ENCODE data around the gene MPL.

The MPL gene

GRCh38 chr1:43296207-43296606 lies 41.4 kb upstream of the MPL start:
- no peak for DNase-seq (ENCODE audit: low read depth, low spot score)
- no peak for TF ChIP-seq EZH2 (IDR thresholded peaks at IDR 0.05)
- no peak for TF ChIP-seq FOXP2 (optimal IDR thresholded peaks at IDR 0.05; ENCODE audit: control extremely low read depth, extremely low read length, insufficient read depth)
- no peak for TF ChIP-seq POLR2AphosphoS5 (IDR thresholded peaks at IDR 0.05; ENCODE audit: borderline replicate concordance, low read depth, low read length)
- H3K9ac ChIP-seq (ENCODE audit: insufficient read length): no peak overlapping the region
- no peaks in the 10 kb centered on the region for H3K36me3 ChIP-seq (ENCODE audit: insufficient read depth, low read length)
- H3K27ac ChIP-seq: no peak overlapping the region
- no peaks in the 10 kb centered on the region for H3K9me3 ChIP-seq (ENCODE audit: low read depth, low read length)
- H3K4me3 ChIP-seq: no peak overlapping the region

- Histone ChIP-seq H3K36me3 (ENCODE audit: insufficient read depth, low read length) (no peaks in the 10 kb centered on the region), H3K4me3 (no peak overlapping the region), H3K9me3 (ENCODE audit: low read depth, low read length) (no peaks in the 10 kb centered on the region), H3K9ac (ENCODE audit: insufficient read length) (no peak overlapping the region), H3K27ac (no peak overlapping the region)
- no peak for DNase-seq (ENCODE audit: low read depth, low spot score)
- TF ChIP-seq EZH2 (IDR thresholded peaks at IDR 0.05) (no peak), FOXP2 (optimal IDR thresholded peaks at IDR 0.05; ENCODE audit: control extremely low read depth, extremely low read length, insufficient read depth) (no peak), POLR2AphosphoS5 (IDR thresholded peaks at IDR 0.05; ENCODE audit: borderline replicate concordance, low read depth, low read length) (no peak)
Observed at GRCh38 chr1:43298055-43298454, 39.6 kb upstream of the MPL start.

- Histone ChIP-seq H3K27ac (no peak overlapping the region), H3K36me3 (ENCODE audit: insufficient read depth, low read length) (no peaks in the 10 kb centered on the region), H3K9me3 (ENCODE audit: low read depth, low read length) (no peaks in the 10 kb centered on the region), H3K9ac (ENCODE audit: insufficient read length) (no peak overlapping the region), H3K4me3 (no peak overlapping the region)
- TF ChIP-seq POLR2AphosphoS5 (IDR thresholded peaks at IDR 0.05; ENCODE audit: borderline replicate concordance, low read depth, low read length): no peak
- no peak for TF ChIP-seq FOXP2 (optimal IDR thresholded peaks at IDR 0.05; ENCODE audit: control extremely low read depth, extremely low read length, insufficient read depth)
- no peak for DNase-seq (ENCODE audit: low read depth, low spot score)
Observed at GRCh38 chr1:43299101-43299500, 38.5 kb upstream of the MPL start.

- Histone ChIP-seq H3K9me3 (ENCODE audit: low read depth, low read length) (no peaks in the 10 kb centered on the region), H3K36me3 (ENCODE audit: insufficient read depth, low read length) (no peaks in the 10 kb centered on the region), H3K4me3 (no peak within 1 kb of the TSS), H3K27ac (no peak within 1 kb of the TSS), H3K9ac (ENCODE audit: insufficient read length) (no peak within 1 kb of the TSS)
- TF ChIP-seq FOXP2 (optimal IDR thresholded peaks at IDR 0.05; ENCODE audit: control extremely low read depth, extremely low read length, insufficient read depth) (no peak), EZH2 (IDR thresholded peaks at IDR 0.05) (no peak), POLR2AphosphoS5 (IDR thresholded peaks at IDR 0.05; ENCODE audit: borderline replicate concordance, low read depth, low read length) (no peak)
- DNase-seq (ENCODE audit: low read depth, low spot score): no peak
Observed at GRCh38 chr1:43300378-43301094, 37.1 kb upstream of the MPL start, which contains the start of gene TIE1. TSS of gene TIE1 (plus strand) at chr1:43300982. CDS start at chr1:43301072, 90 bp downstream.

GRCh38 chr1:43302201-43302600 lies 35.4 kb upstream of the MPL start:
- Histone ChIP-seq H3K36me3 (ENCODE audit: insufficient read depth, low read length) (no peaks in the 10 kb centered on the region), H3K27ac (no peak overlapping the region), H3K4me3 (no peak overlapping the region), H3K9ac (ENCODE audit: insufficient read length) (no peak overlapping the region), H3K9me3 (ENCODE audit: low read depth, low read length) (no peaks in the 10 kb centered on the region)
- TF ChIP-seq POLR2AphosphoS5 (IDR thresholded peaks at IDR 0.05; ENCODE audit: borderline replicate concordance, low read depth, low read length) (no peak), FOXP2 (optimal IDR thresholded peaks at IDR 0.05; ENCODE audit: control extremely low read depth, extremely low read length, insufficient read depth) (no peak), EZH2 (IDR thresholded peaks at IDR 0.05) (no peak)
- no peak for DNase-seq (ENCODE audit: low read depth, low spot score)

GRCh38 chr1:43302721-43303470 lies 34.7 kb upstream of the MPL start:
- Histone ChIP-seq H3K27ac (no peak overlapping the region), H3K4me3 (no peak overlapping the region), H3K9ac (ENCODE audit: insufficient read length) (no peak overlapping the region), H3K9me3 (ENCODE audit: low read depth, low read length) (no peaks in the 10 kb centered on the region), H3K36me3 (ENCODE audit: insufficient read depth, low read length) (no peaks in the 10 kb centered on the region)
- DNase-seq (ENCODE audit: low read depth, low spot score): no peak
- no peak for TF ChIP-seq EZH2 (IDR thresholded peaks at IDR 0.05)
- no peak for TF ChIP-seq POLR2AphosphoS5 (IDR thresholded peaks at IDR 0.05; ENCODE audit: borderline replicate concordance, low read depth, low read length)
- TF ChIP-seq FOXP2 (optimal IDR thresholded peaks at IDR 0.05; ENCODE audit: control extremely low read depth, extremely low read length, insufficient read depth): no peak

DNA sequence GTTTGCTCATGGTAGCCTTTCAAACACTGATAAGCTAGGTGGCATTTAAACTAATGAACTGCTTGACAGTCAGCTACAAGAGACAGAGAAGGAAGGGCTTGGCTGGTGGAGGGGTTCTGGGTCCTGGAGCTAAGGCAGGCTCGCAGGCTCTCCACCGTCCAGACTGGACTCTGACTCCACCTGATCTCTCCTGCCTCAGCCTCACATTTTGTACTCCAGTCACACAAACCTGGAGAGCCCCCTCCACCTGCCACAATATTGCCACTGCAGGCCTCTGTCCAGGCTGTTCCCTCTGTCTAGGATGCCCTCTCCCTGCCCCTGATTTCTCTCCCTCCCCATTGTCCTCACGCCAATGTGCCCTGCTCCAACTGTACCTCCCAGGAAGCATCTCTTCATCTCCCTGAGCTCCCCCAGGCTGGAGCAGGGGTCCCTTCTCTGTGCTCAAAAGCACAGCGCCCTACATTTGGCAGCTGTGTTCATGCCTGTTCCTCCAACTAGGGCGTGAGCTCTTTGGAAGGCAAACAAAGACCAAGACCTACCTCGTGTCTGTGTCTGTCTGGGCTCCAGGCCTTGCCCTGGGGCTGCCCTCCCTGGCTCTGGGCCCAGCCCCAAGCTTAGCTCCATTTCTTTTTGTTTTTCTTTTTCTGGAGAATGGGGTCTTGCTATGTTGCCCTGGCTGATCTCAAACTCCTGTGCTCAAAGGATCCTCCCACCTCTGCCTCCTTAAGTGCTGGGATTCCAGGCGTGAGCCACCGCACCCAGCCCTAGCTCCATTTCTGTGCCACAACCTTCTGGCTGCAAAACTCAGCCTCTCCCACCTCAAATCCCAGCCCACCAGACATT lies 33.9 kb upstream of the MPL start:
- TF ChIP-seq POLR2AphosphoS5 (IDR thresholded peaks at IDR 0.05; ENCODE audit: borderline replicate concordance, low read depth, low read length): no peak
- no peak for TF ChIP-seq EZH2 (IDR thresholded peaks at IDR 0.05)
- no peak for TF ChIP-seq FOXP2 (optimal IDR thresholded peaks at IDR 0.05; ENCODE audit: control extremely low read depth, extremely low read length, insufficient read depth)
- no peak overlapping the region for H3K27ac ChIP-seq
- no peaks in the 10 kb centered on the region for H3K9me3 ChIP-seq (ENCODE audit: low read depth, low read length)
- no peak overlapping the region for H3K9ac ChIP-seq (ENCODE audit: insufficient read length)
- no peak overlapping the region for H3K4me3 ChIP-seq
- H3K36me3 ChIP-seq (ENCODE audit: insufficient read depth, low read length): no peaks in the 10 kb centered on the region
- DNase-seq (ENCODE audit: low read depth, low spot score): no peak

GRCh38 chr1:43304314-43304681 lies 33.3 kb upstream of the MPL start:
- TF ChIP-seq POLR2AphosphoS5 (IDR thresholded peaks at IDR 0.05; ENCODE audit: borderline replicate concordance, low read depth, low read length): no peak
- TF ChIP-seq FOXP2 (optimal IDR thresholded peaks at IDR 0.05; ENCODE audit: control extremely low read depth, extremely low read length, insufficient read depth): no peak
- no peak for TF ChIP-seq EZH2 (IDR thresholded peaks at IDR 0.05)
- Histone ChIP-seq H3K36me3 (ENCODE audit: insufficient read depth, low read length) (no peaks in the 10 kb centered on the region), H3K27ac (no peak overlapping the region), H3K9me3 (ENCODE audit: low read depth, low read length) (no peaks in the 10 kb centered on the region), H3K4me3 (no peak overlapping the region), H3K9ac (ENCODE audit: insufficient read length) (no peak overlapping the region)
- no peak for DNase-seq (ENCODE audit: low read depth, low spot score)

Data from SK-N-MC (cell line).